HEK293 (cell line): ENCODE data around the gene CRY2.

Experiments used
- GFI1B ChIP-seq: fragments of 450-650 bp; formaldehyde crosslinking; IDR thresholded peaks from 2 replicates; pipeline ENCODE4 v1.5.1; 2016; ENCODE audit warnings: missing biosample characterization, missing genetic modification characterization
- GLIS1 ChIP-seq: fragments of 450-650 bp; formaldehyde crosslinking; IDR thresholded peaks from 2 replicates; pipeline ENCODE4 v1.5.1; 2016; ENCODE audit warnings: missing biosample characterization, missing genetic modification characterization
- HOXC10 ChIP-seq: sonication (generic); formaldehyde crosslinking; IDR thresholded peaks from 2 replicates; pipeline ENCODE4 v1.8.1; 2023; ENCODE audit warnings: mild to moderate bottlenecking, missing genetic modification reagents
- KLF1 ChIP-seq: fragments of 450-650 bp; formaldehyde crosslinking; IDR thresholded peaks from 2 replicates; pipeline ENCODE4 v1.5.1; 2016; ENCODE audit warnings: missing biosample characterization, missing genetic modification characterization
- KLF9 ChIP-seq: fragments of 450-650 bp; formaldehyde crosslinking; IDR thresholded peaks from 2 replicates; pipeline ENCODE4 v1.5.1; 2016; ENCODE audit warnings: missing biosample characterization, missing genetic modification characterization, low read depth
- MYNN ChIP-seq: fragments of 450-650 bp; formaldehyde crosslinking; IDR thresholded peaks from 2 replicates; pipeline ENCODE4 v1.5.1; 2016; ENCODE audit warnings: missing biosample characterization, missing genetic modification characterization, borderline replicate concordance
- SP3 ChIP-seq: fragments of 450-650 bp; formaldehyde crosslinking; IDR thresholded peaks from 2 replicates; pipeline ENCODE4 v1.5.1; 2016; ENCODE audit warnings: missing biosample characterization, missing genetic modification characterization
- SP7 ChIP-seq: fragments of 450-650 bp; formaldehyde crosslinking; IDR thresholded peaks from 2 replicates; pipeline ENCODE4 v1.5.1; 2016; ENCODE audit warnings: missing biosample characterization, missing genetic modification characterization
- TRIM28 ChIP-seq: IDR thresholded peaks from 2 replicates; pipeline ENCODE4 v1.6.1; 2011; ENCODE audit warnings: low read length, control low read depth, borderline replicate concordance
- ZBTB17 ChIP-seq: fragments of 450-650 bp; formaldehyde crosslinking; IDR thresholded peaks from 2 replicates; pipeline ENCODE4 v1.5.1; 2016; ENCODE audit warnings: missing biosample characterization, missing genetic modification characterization
- ZBTB20 ChIP-seq: fragments of 450-650 bp; formaldehyde crosslinking; IDR thresholded peaks from 2 replicates; pipeline ENCODE4 v1.5.1; 2016; ENCODE audit warnings: missing biosample characterization, missing genetic modification characterization
- ZIC2 ChIP-seq: fragments of 450-650 bp; formaldehyde crosslinking; IDR thresholded peaks from 2 replicates; pipeline ENCODE4 v1.5.1; 2016; ENCODE audit warnings: missing biosample characterization, missing genetic modification characterization
- ZNF112 ChIP-seq: fragments of 450-650 bp; formaldehyde crosslinking; IDR thresholded peaks from 2 replicates; pipeline ENCODE4 v1.5.0; 2017; ENCODE audit warnings: missing biosample characterization, missing genetic modification characterization
- ZNF155 ChIP-seq: fragments of 450-650 bp; formaldehyde crosslinking; IDR thresholded peaks from 2 replicates; pipeline ENCODE4 v1.5.1; 2016; ENCODE audit warnings: missing biosample characterization, missing genetic modification characterization
- ZNF175 ChIP-seq: fragments of 450-650 bp; formaldehyde crosslinking; IDR thresholded peaks from 2 replicates; pipeline ENCODE4 v1.5.1; 2016; ENCODE audit warnings: missing biosample characterization, missing genetic modification characterization
- ZNF274 ChIP-seq, 2 experiments: fragments of 200-500 bp in 1 of 2; fragments of 450-650 bp in 1 of 2; sonication (Bioruptor generic) in 1 of 2; formaldehyde crosslinking in 1 of 2; IDR thresholded peaks; 2 replicates each; pipeline versions ENCODE4 v1.5.1 to v1.6.1; 2014 to 2016; ENCODE audit warnings: borderline replicate concordance in 1 of 2, inconsistent platforms in 1 of 2, low read length in 1 of 2, missing biosample characterization in 1 of 2, missing genetic modification characterization in 1 of 2
- ZNF302 ChIP-seq: fragments of 450-650 bp; formaldehyde crosslinking; IDR thresholded peaks from 2 replicates; pipeline ENCODE4 v1.5.1; 2016; ENCODE audit warnings: missing biosample characterization, missing genetic modification characterization, low read depth
- ZNF311 ChIP-seq: fragments of 450-650 bp; formaldehyde crosslinking; IDR thresholded peaks from 2 replicates; pipeline ENCODE4 v1.5.1; 2017; ENCODE audit warnings: missing biosample characterization, missing genetic modification characterization, borderline replicate concordance
- ZNF366 ChIP-seq: fragments of 450-650 bp; formaldehyde crosslinking; conservative IDR thresholded peaks from 2 replicates; pipeline ENCODE4 v1.5.1; 2016; ENCODE audit warnings: missing biosample characterization, missing genetic modification characterization
- ZNF423 ChIP-seq: fragments of 450-650 bp; formaldehyde crosslinking; IDR thresholded peaks from 2 replicates; pipeline ENCODE4 v1.5.1; 2016; ENCODE audit warnings: missing biosample characterization, missing genetic modification characterization
- ZNF600 ChIP-seq: fragments of 450-650 bp; formaldehyde crosslinking; IDR thresholded peaks from 2 replicates; pipeline ENCODE4 v1.5.1; 2016; ENCODE audit warnings: missing biosample characterization, missing genetic modification characterization
- ZNF658 ChIP-seq: fragments of 450-650 bp; formaldehyde crosslinking; IDR thresholded peaks from 2 replicates; pipeline ENCODE4; 2016; ENCODE audit warnings: missing biosample characterization, missing genetic modification characterization
- ZNF664 ChIP-seq: fragments of 450-650 bp; formaldehyde crosslinking; IDR thresholded peaks from 2 replicates; pipeline ENCODE4 v1.5.1; 2016; ENCODE audit warnings: missing biosample characterization, missing genetic modification characterization
- ZNF76 ChIP-seq: fragments of 450-650 bp; formaldehyde crosslinking; IDR thresholded peaks from 2 replicates; pipeline ENCODE4; 2016; ENCODE audit warnings: low read depth, missing biosample characterization, missing genetic modification characterization, borderline replicate concordance
- ZNF791 ChIP-seq: fragments of 450-650 bp; formaldehyde crosslinking; IDR thresholded peaks from 2 replicates; pipeline ENCODE4 v1.5.1; 2016; ENCODE audit warnings: missing biosample characterization, missing genetic modification characterization
- ZNF830 ChIP-seq: fragments of 450-650 bp; IDR thresholded peaks from 2 replicates; pipeline ENCODE4 v1.5.0; 2018; ENCODE audit warnings: missing biosample characterization, missing genetic modification characterization, low read depth, mild to moderate bottlenecking, moderate library complexity
- TF ChIP-seq, protein P1 (sequence below): fragments of 450-650 bp; formaldehyde crosslinking; IDR thresholded peaks from 2 replicates; pipeline ENCODE4 v1.5.1; 2016; ENCODE audit warnings: missing biosample characterization, missing genetic modification characterization, low read depth
- TF ChIP-seq, protein P2 (sequence below): fragments of 450-650 bp; formaldehyde crosslinking; IDR thresholded peaks from 2 replicates; pipeline ENCODE4 v1.5.1; 2016; ENCODE audit warnings: missing biosample characterization, missing genetic modification characterization
- TF ChIP-seq, protein P3 (sequence below): fragments of 450-650 bp; formaldehyde crosslinking; IDR thresholded peaks from 2 replicates; pipeline ENCODE4 v1.5.1; 2016; ENCODE audit warnings: missing biosample characterization, missing genetic modification characterization
- TF ChIP-seq, protein P4 (sequence below): fragments of 450-650 bp; formaldehyde crosslinking; IDR thresholded peaks from 2 replicates; pipeline ENCODE4; 2016; ENCODE audit warnings: missing biosample characterization, missing genetic modification characterization
- TF ChIP-seq, protein P5 (sequence below): fragments of 450-650 bp; formaldehyde crosslinking; IDR thresholded peaks from 2 replicates; pipeline ENCODE4 v1.5.1; 2016; ENCODE audit warnings: missing biosample characterization, missing genetic modification characterization

Gene CRY2

DNA sequence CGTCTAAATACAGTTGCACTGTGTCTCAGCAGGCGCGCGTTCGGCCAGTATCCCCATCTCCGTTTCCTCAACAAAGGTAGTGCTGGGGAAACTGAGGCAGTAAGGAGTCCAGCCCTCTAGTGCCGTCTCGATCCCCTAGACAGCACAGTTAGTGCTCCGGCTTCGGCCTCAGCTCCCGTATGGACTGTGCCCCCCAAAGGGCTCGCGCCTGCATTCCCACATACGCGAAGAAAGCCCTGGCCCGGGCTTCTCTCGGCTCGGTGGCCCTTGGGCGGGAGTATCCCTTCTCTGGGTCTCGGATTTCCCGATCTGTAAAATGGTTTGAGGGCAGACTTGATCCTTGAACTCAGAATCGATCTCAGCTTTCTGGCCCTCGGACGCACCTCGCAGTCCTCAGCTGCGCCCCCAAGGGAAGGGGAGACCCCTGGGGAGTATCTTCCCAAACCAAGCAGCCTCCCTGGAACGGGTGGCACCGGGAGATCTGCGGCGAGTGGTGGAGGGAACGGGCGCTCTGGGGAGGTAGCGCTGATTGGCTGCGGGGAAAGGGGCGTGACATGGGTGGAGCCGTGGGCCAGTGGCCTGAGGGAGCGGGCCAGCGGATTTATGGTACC, 71.2 kb downstream of the CRY2 start (continued):
- TF ChIP-seq ZBTB17 (tag by site-specific recombination) (peak; percentile 77), ZNF155 (tag by site-specific recombination) (no peak), GFI1B (no peak), TRIM28 (peak; percentile 22; the same call in 1 of the 2 replicates), ZNF175 (tag by site-specific recombination) (no peak), ZNF76 (tag by site-specific recombination) (peak; percentile 41), ZNF791 (no peak), ZNF658 (no peak), MYNN (tag by site-specific recombination) (no peak), ZNF302 (tag by site-specific recombination) (no peak), ZNF830 (no peak), ZNF274 (IDR thresholded peaks at IDR 0.05; ENCODE audit: low read length) (no peak), ZNF274 (tag by site-specific recombination; IDR thresholded peaks at IDR 0.05; ENCODE audit: borderline replicate concordance) (no peak), GLIS1 (tag by site-specific recombination) (peak; percentile 57), ZNF366 (tag by site-specific recombination) (no peak), KLF9 (tag by site-specific recombination) (peak; percentile 76), KLF1 (tag by site-specific recombination) (0 out of 2 replicates have a peak, but pooled peaks have one; percentile 16), ZNF423 (tag by site-specific recombination) (peak; percentile 84), ZIC2 (tag by site-specific recombination) (peak; percentile 50), SP3 (tag by site-specific recombination) (peak; percentile 58), ZNF311 (tag by site-specific recombination) (no peak), SP7 (tag by site-specific recombination) (no peak), HOXC10 (CRISPR knock-in tag) (no peak), ZNF664 (0 out of 2 replicates have a peak, but pooled peaks have one; percentile 7), ZNF112 (tag by site-specific recombination) (no peak), ZNF600 (tag by site-specific recombination) (no peak), ZBTB20 (tag by site-specific recombination) (peak; percentile 47)
- TF ChIP-seq, protein P1, sequence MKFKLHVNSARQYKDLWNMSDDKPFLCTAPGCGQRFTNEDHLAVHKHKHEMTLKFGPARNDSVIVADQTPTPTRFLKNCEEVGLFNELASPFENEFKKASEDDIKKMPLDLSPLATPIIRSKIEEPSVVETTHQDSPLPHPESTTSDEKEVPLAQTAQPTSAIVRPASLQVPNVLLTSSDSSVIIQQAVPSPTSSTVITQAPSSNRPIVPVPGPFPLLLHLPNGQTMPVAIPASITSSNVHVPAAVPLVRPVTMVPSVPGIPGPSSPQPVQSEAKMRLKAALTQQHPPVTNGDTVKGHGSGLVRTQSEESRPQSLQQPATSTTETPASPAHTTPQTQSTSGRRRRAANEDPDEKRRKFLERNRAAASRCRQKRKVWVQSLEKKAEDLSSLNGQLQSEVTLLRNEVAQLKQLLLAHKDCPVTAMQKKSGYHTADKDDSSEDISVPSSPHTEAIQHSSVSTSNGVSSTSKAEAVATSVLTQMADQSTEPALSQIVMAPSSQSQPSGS (tag by site-specific recombination): no peak
- TF ChIP-seq, protein P2, sequence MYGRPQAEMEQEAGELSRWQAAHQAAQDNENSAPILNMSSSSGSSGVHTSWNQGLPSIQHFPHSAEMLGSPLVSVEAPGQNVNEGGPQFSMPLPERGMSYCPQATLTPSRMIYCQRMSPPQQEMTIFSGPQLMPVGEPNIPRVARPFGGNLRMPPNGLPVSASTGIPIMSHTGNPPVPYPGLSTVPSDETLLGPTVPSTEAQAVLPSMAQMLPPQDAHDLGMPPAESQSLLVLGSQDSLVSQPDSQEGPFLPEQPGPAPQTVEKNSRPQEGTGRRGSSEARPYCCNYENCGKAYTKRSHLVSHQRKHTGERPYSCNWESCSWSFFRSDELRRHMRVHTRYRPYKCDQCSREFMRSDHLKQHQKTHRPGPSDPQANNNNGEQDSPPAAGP (tag by site-specific recombination): no peak
- TF ChIP-seq, protein P3, sequence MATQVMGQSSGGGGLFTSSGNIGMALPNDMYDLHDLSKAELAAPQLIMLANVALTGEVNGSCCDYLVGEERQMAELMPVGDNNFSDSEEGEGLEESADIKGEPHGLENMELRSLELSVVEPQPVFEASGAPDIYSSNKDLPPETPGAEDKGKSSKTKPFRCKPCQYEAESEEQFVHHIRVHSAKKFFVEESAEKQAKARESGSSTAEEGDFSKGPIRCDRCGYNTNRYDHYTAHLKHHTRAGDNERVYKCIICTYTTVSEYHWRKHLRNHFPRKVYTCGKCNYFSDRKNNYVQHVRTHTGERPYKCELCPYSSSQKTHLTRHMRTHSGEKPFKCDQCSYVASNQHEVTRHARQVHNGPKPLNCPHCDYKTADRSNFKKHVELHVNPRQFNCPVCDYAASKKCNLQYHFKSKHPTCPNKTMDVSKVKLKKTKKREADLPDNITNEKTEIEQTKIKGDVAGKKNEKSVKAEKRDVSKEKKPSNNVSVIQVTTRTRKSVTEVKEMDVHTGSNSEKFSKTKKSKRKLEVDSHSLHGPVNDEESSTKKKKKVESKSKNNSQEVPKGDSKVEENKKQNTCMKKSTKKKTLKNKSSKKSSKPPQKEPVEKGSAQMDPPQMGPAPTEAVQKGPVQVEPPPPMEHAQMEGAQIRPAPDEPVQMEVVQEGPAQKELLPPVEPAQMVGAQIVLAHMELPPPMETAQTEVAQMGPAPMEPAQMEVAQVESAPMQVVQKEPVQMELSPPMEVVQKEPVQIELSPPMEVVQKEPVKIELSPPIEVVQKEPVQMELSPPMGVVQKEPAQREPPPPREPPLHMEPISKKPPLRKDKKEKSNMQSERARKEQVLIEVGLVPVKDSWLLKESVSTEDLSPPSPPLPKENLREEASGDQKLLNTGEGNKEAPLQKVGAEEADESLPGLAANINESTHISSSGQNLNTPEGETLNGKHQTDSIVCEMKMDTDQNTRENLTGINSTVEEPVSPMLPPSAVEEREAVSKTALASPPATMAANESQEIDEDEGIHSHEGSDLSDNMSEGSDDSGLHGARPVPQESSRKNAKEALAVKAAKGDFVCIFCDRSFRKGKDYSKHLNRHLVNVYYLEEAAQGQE (tag by site-specific recombination): no peak
- TF ChIP-seq, protein P4, sequence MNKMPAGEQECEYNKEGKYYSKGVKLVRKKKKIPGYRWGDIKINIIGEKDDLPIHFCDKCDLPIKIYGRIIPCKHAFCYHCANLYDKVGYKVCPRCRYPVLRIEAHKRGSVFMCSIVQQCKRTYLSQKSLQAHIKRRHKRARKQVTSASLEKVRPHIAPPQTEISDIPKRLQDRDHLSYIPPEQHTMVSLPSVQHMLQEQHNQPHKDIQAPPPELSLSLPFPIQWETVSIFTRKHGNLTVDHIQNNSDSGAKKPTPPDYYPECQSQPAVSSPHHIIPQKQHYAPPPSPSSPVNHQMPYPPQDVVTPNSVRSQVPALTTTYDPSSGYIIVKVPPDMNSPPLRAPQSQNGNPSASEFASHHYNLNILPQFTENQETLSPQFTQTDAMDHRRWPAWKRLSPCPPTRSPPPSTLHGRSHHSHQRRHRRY: no peak
- TF ChIP-seq, protein P5, sequence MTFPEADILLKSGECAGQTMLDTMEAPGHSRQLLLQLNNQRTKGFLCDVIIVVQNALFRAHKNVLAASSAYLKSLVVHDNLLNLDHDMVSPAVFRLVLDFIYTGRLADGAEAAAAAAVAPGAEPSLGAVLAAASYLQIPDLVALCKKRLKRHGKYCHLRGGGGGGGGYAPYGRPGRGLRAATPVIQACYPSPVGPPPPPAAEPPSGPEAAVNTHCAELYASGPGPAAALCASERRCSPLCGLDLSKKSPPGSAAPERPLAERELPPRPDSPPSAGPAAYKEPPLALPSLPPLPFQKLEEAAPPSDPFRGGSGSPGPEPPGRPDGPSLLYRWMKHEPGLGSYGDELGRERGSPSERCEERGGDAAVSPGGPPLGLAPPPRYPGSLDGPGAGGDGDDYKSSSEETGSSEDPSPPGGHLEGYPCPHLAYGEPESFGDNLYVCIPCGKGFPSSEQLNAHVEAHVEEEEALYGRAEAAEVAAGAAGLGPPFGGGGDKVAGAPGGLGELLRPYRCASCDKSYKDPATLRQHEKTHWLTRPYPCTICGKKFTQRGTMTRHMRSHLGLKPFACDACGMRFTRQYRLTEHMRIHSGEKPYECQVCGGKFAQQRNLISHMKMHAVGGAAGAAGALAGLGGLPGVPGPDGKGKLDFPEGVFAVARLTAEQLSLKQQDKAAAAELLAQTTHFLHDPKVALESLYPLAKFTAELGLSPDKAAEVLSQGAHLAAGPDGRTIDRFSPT (tag by site-specific recombination): peak; percentile 36; the same call in 1 of the 2 replicates
